ENCODE data around the gene ACOT13. TPM values are rescaled to one million over a fixed set of nuclear protein-coding genes. Genes with fewer than 3 reads are reported as not detected.

ACOT13 gene
- total and polyA plus RNA-seq, 2 of the 4 experiments (the other 2 are of a cell fraction), result 3.6 to 25.7 TPM

DNA sequence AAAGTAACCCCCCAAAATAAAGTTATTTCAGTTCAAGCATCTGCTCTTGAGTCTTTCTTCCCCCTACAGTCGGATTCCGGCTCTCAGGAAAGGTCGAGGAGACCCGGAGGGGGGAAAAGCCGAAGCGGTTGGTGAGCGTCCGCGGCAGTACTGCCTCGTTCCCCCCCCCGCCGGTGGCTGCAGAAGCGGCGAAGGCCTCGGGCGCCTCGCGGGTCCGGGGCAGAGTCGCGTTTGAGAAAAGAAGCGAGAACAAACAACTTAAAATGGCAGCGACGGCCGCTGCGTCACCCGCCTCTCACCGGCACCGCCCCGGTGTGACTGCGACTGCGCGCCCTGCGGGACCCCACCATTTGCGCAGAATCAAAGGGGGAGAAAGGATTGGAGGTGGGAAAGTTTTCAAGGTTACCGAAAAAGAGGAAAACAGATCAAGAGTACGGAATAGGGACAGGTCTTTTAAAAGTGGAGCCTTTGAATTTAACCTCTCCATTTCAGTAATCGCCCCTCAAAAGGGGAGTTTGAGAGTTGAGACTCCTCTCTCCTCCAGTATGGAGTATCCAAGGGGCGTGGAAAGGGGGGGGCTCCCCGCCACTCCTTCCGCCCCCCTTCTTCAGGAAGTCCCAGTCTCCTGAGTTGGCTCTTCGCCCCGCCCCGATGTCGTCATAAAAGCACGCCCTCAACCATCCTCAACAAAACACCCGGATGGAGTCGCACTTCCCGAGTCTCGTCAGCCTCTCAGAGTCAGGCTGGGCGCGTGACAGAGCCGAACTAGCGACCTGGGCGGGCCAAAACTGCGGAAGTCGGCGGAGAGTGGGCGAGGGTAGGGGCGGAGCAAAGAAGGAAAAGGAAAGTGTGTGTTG lies 54.0 kb downstream of the ACOT13 start:
- peak overlapping the region; percentile 99 for H3K9ac ChIP-seq (ENCODE audit: low read depth, low read length)
- no TSS peak for BruUV-seq (replicated peaks)
- H2BK5ac ChIP-seq (ENCODE audit: low read depth, low read length, poor library complexity, severe bottlenecking), result peak overlapping the region; percentile 94
- H2BK120ac ChIP-seq (ENCODE audit: low read depth, low read length), result peak overlapping the region; percentile 98
- WGBS, 2 experiments (ENCODE audit: extremely low coverage in 2 of 2, insufficient read length in 1 of 2), result 0% methylated on average over 11 of the region's 60 CpGs; no CpG with 5 or more reads in 1 of the 2 experiments
- H3K36me3 ChIP-seq (ENCODE audit: control insufficient read depth, insufficient read depth, low read length), result peaks cover 5% of the 10 kb centered on the region
- dilution Hi-C loops (cut with HindIII; ENCODE audit: low sequenced_read_pairs, unreplicated experiment) (no loop called here), intact Hi-C loops (cut with micrococcal nuclease) (loop anchor here (1.0 to 5.0 kb wide), 4 partner anchors 22 to 291 kb away; partner anchors contain the start of gene GMNN), in situ Hi-C loops (cut with MboI; ENCODE audit: low sequenced_read_pairs) (no loop called here)
- peak overlapping the region; percentile 52 for H2AK5ac ChIP-seq (ENCODE audit: low read depth, low read length)
- ChIA-PET POLR2A (ENCODE audit: unreplicated experiment) (interaction anchor here (1.6 kb wide), 1 partner anchor 22 kb away, joined by 13 read pairs; no protein-coding TSS in a partner anchor), CTCF (no interaction called here)
- H3K9me1 ChIP-seq (ENCODE audit: insufficient read depth, low read length), result no peaks in the 10 kb centered on the region
- peaks cover 42% of the 10 kb centered on the region for H4K20me1 ChIP-seq (ENCODE audit: insufficient read depth, low read length)
- H3K79me1 ChIP-seq (ENCODE audit: low read depth in 1 of 2, low read length in 2 of 2), result peaks cover 0 to 3% of the 10 kb centered on the region in 2 experiments; a peak in 1 of 4 replicates
- peak overlapping the region; percentile 99 for H3K14ac ChIP-seq (replicated peaks; ENCODE audit: low read depth, low read length)
- peak overlapping the region; percentile 92 for H4K91ac ChIP-seq (ENCODE audit: insufficient read depth, low read depth, low read length)
- peak overlapping the region; percentile 88 to 98 for H4K8ac ChIP-seq (ENCODE audit: low read depth in 2 of 2, low read length in 2 of 2)
- peak overlapping the region; percentile 93 for H4K5ac ChIP-seq (ENCODE audit: low read depth, low read length)
- H3K23ac ChIP-seq (ENCODE audit: low read depth, low read length), result peak overlapping the region; percentile 99
- peak overlapping the region; percentile 56; the same call in 1 of the 3 replicates for H2BK15ac ChIP-seq (ENCODE audit: low read depth, low read length)
- peak overlapping the region; percentile 86 for H3K18ac ChIP-seq (ENCODE audit: low read depth, low read length)
- peak overlapping the region; percentile 100 for H2AK9ac ChIP-seq (replicated peaks; ENCODE audit: low read depth, low read length, poor library complexity)
- H3K4ac ChIP-seq (ENCODE audit: low read depth, low read length), result peak overlapping the region; percentile 98
- H3K27ac ChIP-seq (ENCODE audit: insufficient read depth, low read length), result peak overlapping the region; percentile 98
- H3K56ac ChIP-seq (ENCODE audit: extremely low read depth, insufficient read depth, low read length), result peak overlapping the region; percentile 99
- H3K4me3 ChIP-seq (ENCODE audit: insufficient read depth, low read depth, low read length), result peak overlapping the region; percentile 98
- H3K4me1 ChIP-seq (ENCODE audit: control insufficient read depth, insufficient read depth, low read length), result no peaks in the 10 kb centered on the region
- peak overlapping the region; percentile 98 for H2BK20ac ChIP-seq (ENCODE audit: low read depth, low read length)
- H3K9me3 ChIP-seq (ENCODE audit: control insufficient read depth, insufficient read depth, low read length), result no peaks in the 10 kb centered on the region
- peak overlapping the region; percentile 60; the same call in 1 of the 2 replicates for H3K4me2 ChIP-seq (ENCODE audit: low read depth, low read length)
- ATAC-seq (ENCODE audit: low read depth) (peak; percentile 92), DNase-seq (peak; percentile 100)
- H2AFZ ChIP-seq (replicated peaks; ENCODE audit: low read length, poor library complexity), result peak overlapping the region; percentile 83
- no peaks in the 10 kb centered on the region for H3K27me3 ChIP-seq (ENCODE audit: control insufficient read depth, insufficient read depth, low read length)
- 0 out of 2 replicates have a peak, but pooled peaks have one; percentile 1 for TF ChIP-seq MAFK (IDR thresholded peaks at IDR 0.05; ENCODE audit: low read depth, low read length)
- TF ChIP-seq CEBPB (IDR thresholded peaks at IDR 0.05; ENCODE audit: low read depth, low read length), result peak; percentile 85
- no peak for TF ChIP-seq RFX5 (IDR thresholded peaks at IDR 0.05; ENCODE audit: low read depth, low read length)
- TF ChIP-seq, protein P1, sequence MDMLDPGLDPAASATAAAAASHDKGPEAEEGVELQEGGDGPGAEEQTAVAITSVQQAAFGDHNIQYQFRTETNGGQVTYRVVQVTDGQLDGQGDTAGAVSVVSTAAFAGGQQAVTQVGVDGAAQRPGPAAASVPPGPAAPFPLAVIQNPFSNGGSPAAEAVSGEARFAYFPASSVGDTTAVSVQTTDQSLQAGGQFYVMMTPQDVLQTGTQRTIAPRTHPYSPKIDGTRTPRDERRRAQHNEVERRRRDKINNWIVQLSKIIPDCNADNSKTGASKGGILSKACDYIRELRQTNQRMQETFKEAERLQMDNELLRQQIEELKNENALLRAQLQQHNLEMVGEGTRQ (IDR thresholded peaks at IDR 0.05; ENCODE audit: low read depth, low read length), result no peak
- TF ChIP-seq FOS (IDR thresholded peaks at IDR 0.05; ENCODE audit: low read depth, low read length), result no peak
- TF ChIP-seq, protein P2, sequence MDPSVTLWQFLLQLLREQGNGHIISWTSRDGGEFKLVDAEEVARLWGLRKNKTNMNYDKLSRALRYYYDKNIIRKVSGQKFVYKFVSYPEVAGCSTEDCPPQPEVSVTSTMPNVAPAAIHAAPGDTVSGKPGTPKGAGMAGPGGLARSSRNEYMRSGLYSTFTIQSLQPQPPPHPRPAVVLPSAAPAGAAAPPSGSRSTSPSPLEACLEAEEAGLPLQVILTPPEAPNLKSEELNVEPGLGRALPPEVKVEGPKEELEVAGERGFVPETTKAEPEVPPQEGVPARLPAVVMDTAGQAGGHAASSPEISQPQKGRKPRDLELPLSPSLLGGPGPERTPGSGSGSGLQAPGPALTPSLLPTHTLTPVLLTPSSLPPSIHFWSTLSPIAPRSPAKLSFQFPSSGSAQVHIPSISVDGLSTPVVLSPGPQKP (IDR thresholded peaks at IDR 0.05; ENCODE audit: borderline replicate concordance, low read depth, low read length), result no peak
- TF ChIP-seq BHLHE40 (IDR thresholded peaks at IDR 0.05; ENCODE audit: low read depth, low read length), result peak; percentile 99
- 0 out of 2 replicates have a peak, but pooled peaks have one; percentile 45 for TF ChIP-seq MXI1 (IDR thresholded peaks at IDR 0.05; ENCODE audit: borderline replicate concordance, low read depth, low read length)
- peak; percentile 31; the same call in 1 of the 2 replicates for TF ChIP-seq NFE2L2 (IDR thresholded peaks at IDR 0.05; ENCODE audit: low read depth, low read length)
- peak; percentile 15 for TF ChIP-seq RCOR1 (IDR thresholded peaks at IDR 0.05; ENCODE audit: insufficient replicate concordance, low read length)
- peak; percentile 98 for TF ChIP-seq MAZ (IDR thresholded peaks at IDR 0.05; ENCODE audit: borderline replicate concordance, low read depth, low read length)
- peak; percentile 98 for TF ChIP-seq CHD1 (IDR thresholded peaks at IDR 0.05; ENCODE audit: low read depth, low read length)
- no peak for TF ChIP-seq SMC3 (IDR thresholded peaks at IDR 0.05; ENCODE audit: low read depth, low read length)
- peak; percentile 99 for TF ChIP-seq POLR2A (IDR thresholded peaks at IDR 0.05; ENCODE audit: low read depth, low read length)
